IPS DF 6.9 (cell line): ENCODE data around the gene ACSM6.
"Not testable (repeated sequence)": the region's sequence is repeated elsewhere in the genome, so short reads cannot be mapped to it uniquely, and the experiment has no call there.

ENCODE experiments used
- DNase-seq: peaks from one replicate; pipeline ENCODE4 v3.0.0-alpha.2; 2013; ENCODE audit warnings: low read depth, low spot score
- H3K27ac ChIP-seq: one replicate; pipeline ENCODE4 v1.5.1; 2013; ENCODE audit warnings: low read length, control low read depth
- H3K27me3 ChIP-seq: 2 replicates; pipeline ENCODE4 v1.6.1; 2013; ENCODE audit warnings: mild to moderate bottlenecking, low read length; ENCODE audit not compliant: control insufficient read depth, insufficient read depth
- H3K36me3 ChIP-seq: 2 replicates; pipeline ENCODE4 v1.6.1; 2013; ENCODE audit warnings: low read length; ENCODE audit not compliant: control insufficient read depth, insufficient read depth
- H3K4me1 ChIP-seq: 2 replicates; pipeline ENCODE4 v1.6.1; 2013; ENCODE audit warnings: low read length; ENCODE audit not compliant: control insufficient read depth, insufficient read depth
- H3K4me3 ChIP-seq: 2 replicates; pipeline ENCODE4 v1.5.1; 2013; ENCODE audit warnings: mild to moderate bottlenecking, low read length
- H3K9me3 ChIP-seq: 2 replicates; pipeline ENCODE4 v1.6.1; 2013; ENCODE audit warnings: low read length, inconsistent platforms; ENCODE audit not compliant: control insufficient read depth, insufficient read depth
- WGBS: extraction: QIAGEN DNeasy Blood & Tissue Kit; methylation state at CpG from one replicate; pipeline ENCODE4 v1.1.7; 2013; ENCODE audit warnings: mixed read lengths, missing lambda C conversion rate; ENCODE audit not compliant: insufficient read length, insufficient coverage; 5-methylcytosine and 5-hydroxymethylcytosine counted together

ACSM6 gene

GRCh38 chr10:95214793-95215192, 20.8 kb downstream of the ACSM6 start:
- Histone ChIP-seq H3K27ac (no peak overlapping the region), H3K36me3 (no peaks in the 10 kb centered on the region), H3K9me3 (no peaks in the 10 kb centered on the region), H3K4me3 (no peak overlapping the region), H3K4me1 (no peaks in the 10 kb centered on the region), H3K27me3 (no peaks in the 10 kb centered on the region)
- WGBS, result no CpG with 5 or more reads among the region's 3 CpGs
- DNase-seq, result no peak

- WGBS, result no CpG with 5 or more reads among the region's 1 CpG
- no peaks in the 10 kb centered on the region for H3K27me3 ChIP-seq
- no peaks in the 10 kb centered on the region for H3K9me3 ChIP-seq
- H3K4me1 ChIP-seq, result no peaks in the 10 kb centered on the region
- no peak for DNase-seq
- no peaks in the 10 kb centered on the region for H3K36me3 ChIP-seq
- no peak overlapping the region for H3K27ac ChIP-seq
- H3K4me3 ChIP-seq, result no peak overlapping the region
These were observed 23.4 kb downstream of the ACSM6 start for GRCh38 chr10:95217476-95217875.

- DNase-seq, result no peak
- H3K4me3 ChIP-seq, result no peak overlapping the region
- H3K27me3 ChIP-seq, result no peaks in the 10 kb centered on the region
- no peaks in the 10 kb centered on the region for H3K36me3 ChIP-seq
- H3K27ac ChIP-seq, result no peak overlapping the region
- WGBS, result no CpG with 5 or more reads among the region's 3 CpGs
- no peaks in the 10 kb centered on the region for H3K9me3 ChIP-seq
- H3K4me1 ChIP-seq, result no peaks in the 10 kb centered on the region
These were observed 26.5 kb downstream of the ACSM6 start for GRCh38 chr10:95220539-95220938.

- WGBS, result no CpG with 5 or more reads among the region's 5 CpGs
- Histone ChIP-seq H3K27ac (no peak overlapping the region), H3K36me3 (no peaks in the 10 kb centered on the region), H3K4me3 (no peak overlapping the region), H3K4me1 (no peaks in the 10 kb centered on the region), H3K9me3 (no peaks in the 10 kb centered on the region), H3K27me3 (no peaks in the 10 kb centered on the region)
- no peak for DNase-seq
These were observed 27.1 kb downstream of the ACSM6 start for GRCh38 chr10:95221124-95221523.

- Histone ChIP-seq H3K9me3 (no peaks in the 10 kb centered on the region), H3K4me3 (no peak overlapping the region), H3K4me1 (no peaks in the 10 kb centered on the region; the same call in 1 of the 2 replicates), H3K27me3 (no peaks in the 10 kb centered on the region), H3K27ac (no peak overlapping the region), H3K36me3 (no peaks in the 10 kb centered on the region)
- no CpG with 5 or more reads among the region's 2 CpGs for WGBS
- no peak for DNase-seq
These were observed 31.1 kb downstream of the ACSM6 start for GRCh38 chr10:95225136-95225535.

GRCh38 chr10:95228934-95229723, 35.1 kb downstream of the ACSM6 start:
- H3K9me3 ChIP-seq, H3K4me1 ChIP-seq, H3K4me3 ChIP-seq, H3K36me3 ChIP-seq, H3K27me3 ChIP-seq, DNase-seq: not testable (repeated sequence)
- peak overlapping the region; percentile 94 for H3K27ac ChIP-seq
- no CpG with 5 or more reads among the region's 14 CpGs for WGBS

GRCh38 chr10:95229724-95230627, 35.9 kb downstream of the ACSM6 start:
- Histone ChIP-seq H3K27ac (peak overlapping the region; percentile 94), H3K9me3 (no peaks in the 10 kb centered on the region), H3K4me3 (peak overlapping the region; percentile 5; the same call in 1 of the 2 replicates), H3K36me3 (no peaks in the 10 kb centered on the region), H3K27me3 (no peaks in the 10 kb centered on the region), H3K4me1 (peaks cover 4% of the 10 kb centered on the region)
- DNase-seq, result peak; percentile 66
- WGBS, result no CpG with 5 or more reads among the region's 10 CpGs

- WGBS, result no CpG with 5 or more reads among the region's 36 CpGs
- H3K36me3 ChIP-seq, H3K27me3 ChIP-seq, H3K9me3 ChIP-seq, H3K4me1 ChIP-seq: not testable (repeated sequence)
- Histone ChIP-seq H3K4me3 (peak overlapping the region; percentile 5; the same call in 1 of the 2 replicates), H3K27ac (peak overlapping the region; percentile 94)
- peak; percentile 81 for DNase-seq
These were observed 36.9 kb downstream of the ACSM6 start for GRCh38 chr10:95230677-95231586.

GRCh38 chr10:95233377-95234034, 39.5 kb downstream of the ACSM6 start:
- H3K36me3 ChIP-seq, result no peaks in the 10 kb centered on the region; the same call in 1 of the 2 replicates
- no peak overlapping the region for H3K27ac ChIP-seq
- H3K4me1 ChIP-seq, result peaks cover 4% of the 10 kb centered on the region
- H3K27me3 ChIP-seq, result no peaks in the 10 kb centered on the region
- no peaks in the 10 kb centered on the region for H3K9me3 ChIP-seq
- DNase-seq, result no peak
- H3K4me3 ChIP-seq, result no peak overlapping the region
- WGBS, result no CpG with 5 or more reads among the region's 2 CpGs
